ENCODE results near the gene SLC16A8. TPM values are rescaled to one million over a fixed set of nuclear protein-coding genes. Genes with fewer than 3 reads are reported as not detected.

The SLC16A8 gene
- polyA plus RNA-seq, 3 donors: not detected

GRCh38 chr22:38051900-38052862, 31.8 kb downstream of the SLC16A8 start:
- Histone ChIP-seq H3K9ac (ENCODE audit: insufficient read depth, low read length, poor library complexity, severe bottlenecking) (no peak overlapping the region), H3K9me3 (replicated peaks in 1 of 2; ENCODE audit: control insufficient read depth in 1 of 2, insufficient read depth in 1 of 2, low read length in 2 of 2) (no peaks in the 10 kb centered on the region), H3K4me1 (ENCODE audit: control insufficient read depth in 1 of 2, insufficient read depth in 2 of 2, low read length in 2 of 2) (peaks cover 9% of the 10 kb centered on the region in 2 donors), H2AFZ (ENCODE audit: insufficient read depth, low read depth, low read length, poor library complexity, severe bottlenecking) (peak overlapping the region; percentile 19), H3K36me3 (replicated peaks in 1 of 2; ENCODE audit: control insufficient read depth in 1 of 2, insufficient read depth in 2 of 2, low read length in 2 of 2) (no peaks in the 10 kb centered on the region), H3K4me3 (replicated peaks in 1 of 3; ENCODE audit: low read depth in 2 of 3, low read length in 3 of 3) (no peak overlapping the region), H3K4me2 (replicated peaks; ENCODE audit: extremely low read depth, low read length, poor library complexity, severe bottlenecking) (no peak overlapping the region), H3K27ac (ENCODE audit: low read depth in 1 of 2, low read length in 2 of 2) (no peak overlapping the region), H3K79me2 (ENCODE audit: insufficient read depth, low read length) (no peaks in the 10 kb centered on the region), H3K27me3 (ENCODE audit: control insufficient read depth in 2 of 2, insufficient read depth in 2 of 2, low read length in 2 of 2) (peaks cover 0 to 3% of the 10 kb centered on the region in 2 donors), H4K20me1 (ENCODE audit: insufficient read depth, low read length) (no peaks in the 10 kb centered on the region)
- DNase-seq: peak; percentile 60 to 75 (median 69)
- Mint-ChIP-seq H3K36me3 (no peaks in the 10 kb centered on the region), H3K9me3 (peaks cover 0 to 2% (median 0%) of the 10 kb centered on the region in 7 donors), H3K4me3 (no peak overlapping the region), H3K27ac (no peak overlapping the region), H3K4me1 (peaks cover 13% of the 10 kb centered on the region), H3K27me3 (ENCODE audit: low read depth in 3 of 3) (peaks cover 16 to 26% (median 19%) of the 10 kb centered on the region in 3 donors)
- TF ChIP-seq CTCF (IDR thresholded peaks at IDR 0.05): peak; percentile 94
- 24% methylated on average over 23 of the region's 30 CpGs for WGBS (ENCODE audit: insufficient coverage)
- intact Hi-C loops (cut with micrococcal nuclease): loop anchor here (2.0 to 5.0 kb wide), 3 partner anchors 300 to 520 kb away; partner anchors contain the start of gene DMC1 (in 1 of the 2)

GRCh38 chr22:38051261-38051660, 32.7 kb downstream of the SLC16A8 start:
- H3K27ac Mint-ChIP-seq: no peak overlapping the region
- Histone ChIP-seq H4K20me1 (ENCODE audit: insufficient read depth, low read length) (no peaks in the 10 kb centered on the region), H3K27me3 (ENCODE audit: control insufficient read depth in 2 of 2, insufficient read depth in 2 of 2, low read length in 2 of 2) (peaks cover 0 to 3% of the 10 kb centered on the region in 2 donors), H3K79me2 (ENCODE audit: insufficient read depth, low read length) (no peaks in the 10 kb centered on the region), H3K27ac (ENCODE audit: low read depth in 1 of 2, low read length in 2 of 2) (no peak overlapping the region), H2AFZ (ENCODE audit: insufficient read depth, low read depth, low read length, poor library complexity, severe bottlenecking) (no peak overlapping the region), H3K4me3 (replicated peaks in 1 of 3; ENCODE audit: low read depth in 2 of 3, low read length in 3 of 3) (no peak overlapping the region), H3K9ac (ENCODE audit: insufficient read depth, low read length, poor library complexity, severe bottlenecking) (no peak overlapping the region), H3K4me1 (ENCODE audit: control insufficient read depth in 1 of 2, insufficient read depth in 2 of 2, low read length in 2 of 2) (peaks cover 0 to 4% of the 10 kb centered on the region in 2 donors), H3K4me2 (replicated peaks; ENCODE audit: extremely low read depth, low read length, poor library complexity, severe bottlenecking) (no peak overlapping the region), H3K36me3 (replicated peaks in 1 of 2; ENCODE audit: control insufficient read depth in 1 of 2, insufficient read depth in 2 of 2, low read length in 2 of 2) (no peaks in the 10 kb centered on the region), H3K9me3 (replicated peaks in 1 of 2; ENCODE audit: control insufficient read depth in 1 of 2, insufficient read depth in 1 of 2, low read length in 2 of 2) (no peaks in the 10 kb centered on the region)
- no peak for DNase-seq
- no peak overlapping the region for H3K4me3 Mint-ChIP-seq
- intact Hi-C loops (cut with micrococcal nuclease): loop anchor here in 1 of 2 donors (5.0 kb wide), 2 partner anchors 301 to 521 kb away; partner anchors contain the start of gene DMC1
- peaks cover 4% of the 10 kb centered on the region for H3K4me1 Mint-ChIP-seq
- no peak for TF ChIP-seq CTCF (IDR thresholded peaks at IDR 0.05)
- no peaks in the 10 kb centered on the region for H3K36me3 Mint-ChIP-seq
- 67% methylated on average over 5 of the region's 8 CpGs for WGBS (ENCODE audit: insufficient coverage)
- H3K9me3 Mint-ChIP-seq: peaks cover 0 to 2% (median 0%) of the 10 kb centered on the region in 7 donors
- H3K27me3 Mint-ChIP-seq (ENCODE audit: low read depth in 3 of 3): peaks cover 9 to 26% (median 16%) of the 10 kb centered on the region in 3 donors
